ENCODE data around the gene PIGS. TPM values are rescaled to one million over a fixed set of nuclear protein-coding genes. Genes with fewer than 3 reads are reported as not detected.

Gene PIGS
- polyA plus RNA-seq, 3 donors, result 59.4 to 87.5 (median 84.9) TPM

DNA sequence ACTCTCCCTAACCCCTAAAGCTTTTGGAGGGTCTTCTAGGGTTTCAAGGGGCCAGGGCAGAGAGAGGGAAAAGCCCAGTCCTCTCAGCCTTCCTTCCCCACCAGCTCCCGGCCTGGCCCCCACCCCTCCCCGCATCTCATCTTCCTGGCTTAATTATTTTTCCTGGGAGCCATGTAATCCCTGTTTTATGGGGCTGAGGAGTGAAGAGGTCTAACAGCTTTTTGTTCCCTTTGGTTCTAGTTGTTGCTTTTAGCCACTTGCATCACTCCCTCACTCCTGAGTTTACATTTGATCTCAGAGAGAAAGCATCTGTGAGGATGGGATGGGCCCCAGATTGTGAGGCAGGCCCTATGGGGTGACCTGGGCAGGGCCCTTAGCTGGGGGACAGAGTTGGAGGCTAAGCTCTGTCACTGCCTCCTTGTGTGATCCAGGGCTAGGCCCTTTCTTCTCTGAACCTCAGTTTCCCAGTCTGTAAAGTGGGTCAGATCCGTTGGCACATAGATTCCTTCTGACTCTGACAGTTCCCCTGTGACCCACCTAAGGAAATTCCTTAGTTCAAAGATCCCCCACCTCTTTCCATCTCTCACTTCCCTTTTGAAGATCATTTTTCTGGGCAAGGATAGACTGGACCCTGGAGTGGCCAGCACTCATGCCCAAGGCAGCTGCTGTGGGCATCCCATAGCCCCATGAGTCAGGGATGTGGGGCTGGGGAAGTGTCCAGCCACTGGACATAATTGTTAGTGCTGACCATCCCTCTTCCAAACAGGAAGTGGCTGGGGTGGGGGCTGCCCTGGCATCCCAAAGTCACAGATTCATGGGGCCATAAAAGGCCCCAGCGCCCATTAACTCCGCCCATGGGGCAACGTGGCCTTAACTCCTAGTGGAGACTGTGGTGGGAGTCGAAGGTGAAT is 39.0 kb downstream of the PIGS start:
- Histone ChIP-seq H3K9me3 (replicated peaks in 1 of 2; ENCODE audit: control insufficient read depth in 1 of 2, insufficient read depth in 1 of 2, low read length in 2 of 2) (no peaks in the 10 kb centered on the region), H2AFZ (ENCODE audit: insufficient read depth, low read depth, low read length, poor library complexity, severe bottlenecking) (no peak overlapping the region), H3K4me1 (ENCODE audit: control insufficient read depth in 1 of 2, insufficient read depth in 2 of 2, low read length in 2 of 2) (no peaks in the 10 kb centered on the region), H3K79me2 (ENCODE audit: insufficient read depth, low read length) (no peaks in the 10 kb centered on the region), H3K9ac (ENCODE audit: insufficient read depth, low read length, poor library complexity, severe bottlenecking) (no peak overlapping the region), H3K4me3 (replicated peaks in 1 of 3; ENCODE audit: low read depth in 2 of 3, low read length in 3 of 3) (no peak overlapping the region), H4K20me1 (ENCODE audit: insufficient read depth, low read length) (no peaks in the 10 kb centered on the region), H3K36me3 (replicated peaks in 1 of 2; ENCODE audit: control insufficient read depth in 1 of 2, insufficient read depth in 2 of 2, low read length in 2 of 2) (no peaks in the 10 kb centered on the region), H3K4me2 (replicated peaks; ENCODE audit: extremely low read depth, low read length, poor library complexity, severe bottlenecking) (no peak overlapping the region), H3K27ac (ENCODE audit: low read depth in 1 of 2, low read length in 2 of 2) (no peak overlapping the region), H3K27me3 (ENCODE audit: control insufficient read depth in 2 of 2, insufficient read depth in 2 of 2, low read length in 2 of 2) (no peaks in the 10 kb centered on the region)
- 95% methylated on average over 5 of the region's 7 CpGs for WGBS (ENCODE audit: insufficient coverage)
- DNase-seq, result no peak
- intact Hi-C loops (cut with micrococcal nuclease), result no loop called here
- no peaks in the 10 kb centered on the region for H3K4me1 Mint-ChIP-seq
- H3K9me3 Mint-ChIP-seq, result no peaks in the 10 kb centered on the region
- H3K4me3 Mint-ChIP-seq, result no peak overlapping the region
- no peak overlapping the region for H3K27ac Mint-ChIP-seq
- TF ChIP-seq, protein P1, sequence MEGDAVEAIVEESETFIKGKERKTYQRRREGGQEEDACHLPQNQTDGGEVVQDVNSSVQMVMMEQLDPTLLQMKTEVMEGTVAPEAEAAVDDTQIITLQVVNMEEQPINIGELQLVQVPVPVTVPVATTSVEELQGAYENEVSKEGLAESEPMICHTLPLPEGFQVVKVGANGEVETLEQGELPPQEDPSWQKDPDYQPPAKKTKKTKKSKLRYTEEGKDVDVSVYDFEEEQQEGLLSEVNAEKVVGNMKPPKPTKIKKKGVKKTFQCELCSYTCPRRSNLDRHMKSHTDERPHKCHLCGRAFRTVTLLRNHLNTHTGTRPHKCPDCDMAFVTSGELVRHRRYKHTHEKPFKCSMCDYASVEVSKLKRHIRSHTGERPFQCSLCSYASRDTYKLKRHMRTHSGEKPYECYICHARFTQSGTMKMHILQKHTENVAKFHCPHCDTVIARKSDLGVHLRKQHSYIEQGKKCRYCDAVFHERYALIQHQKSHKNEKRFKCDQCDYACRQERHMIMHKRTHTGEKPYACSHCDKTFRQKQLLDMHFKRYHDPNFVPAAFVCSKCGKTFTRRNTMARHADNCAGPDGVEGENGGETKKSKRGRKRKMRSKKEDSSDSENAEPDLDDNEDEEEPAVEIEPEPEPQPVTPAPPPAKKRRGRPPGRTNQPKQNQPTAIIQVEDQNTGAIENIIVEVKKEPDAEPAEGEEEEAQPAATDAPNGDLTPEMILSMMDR (IDR thresholded peaks at IDR 0.05), result no peak
- H3K36me3 Mint-ChIP-seq, result no peaks in the 10 kb centered on the region
- H3K27me3 Mint-ChIP-seq (ENCODE audit: low read depth in 3 of 3), result peaks cover 2 to 10% (median 5%) of the 10 kb centered on the region in 3 donors

DNA sequence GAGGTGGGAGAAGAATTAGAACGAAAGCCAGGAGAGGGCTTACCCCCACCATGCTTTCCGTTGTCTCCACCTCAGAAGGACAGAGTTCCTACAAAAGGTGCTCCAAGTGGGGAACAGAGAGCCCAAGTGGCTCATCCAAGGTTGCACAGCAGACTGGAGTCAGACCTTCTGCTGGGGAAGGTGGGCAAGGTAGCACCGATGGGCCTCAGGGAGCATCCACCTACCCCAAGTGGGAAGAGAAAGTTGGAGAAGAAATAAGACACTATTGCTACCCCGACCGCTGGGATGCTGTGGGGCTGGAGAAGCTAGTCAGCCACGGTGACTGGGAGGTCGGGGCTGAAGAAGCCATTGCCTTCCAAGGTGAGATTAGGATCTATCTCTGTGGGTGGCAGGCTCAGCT is 40.4 kb downstream of the PIGS start:
- Histone ChIP-seq H3K27me3 (ENCODE audit: control insufficient read depth in 2 of 2, insufficient read depth in 2 of 2, low read length in 2 of 2) (no peaks in the 10 kb centered on the region), H3K79me2 (ENCODE audit: insufficient read depth, low read length) (no peaks in the 10 kb centered on the region), H4K20me1 (ENCODE audit: insufficient read depth, low read length) (no peaks in the 10 kb centered on the region), H3K4me1 (ENCODE audit: control insufficient read depth in 1 of 2, insufficient read depth in 2 of 2, low read length in 2 of 2) (no peaks in the 10 kb centered on the region), H3K27ac (ENCODE audit: low read depth in 1 of 2, low read length in 2 of 2) (no peak overlapping the region), H3K4me2 (replicated peaks; ENCODE audit: extremely low read depth, low read length, poor library complexity, severe bottlenecking) (no peak overlapping the region), H3K4me3 (replicated peaks in 1 of 3; ENCODE audit: low read depth in 2 of 3, low read length in 3 of 3) (no peak overlapping the region), H2AFZ (ENCODE audit: insufficient read depth, low read depth, low read length, poor library complexity, severe bottlenecking) (no peak overlapping the region), H3K36me3 (replicated peaks in 1 of 2; ENCODE audit: control insufficient read depth in 1 of 2, insufficient read depth in 2 of 2, low read length in 2 of 2) (no peaks in the 10 kb centered on the region), H3K9me3 (replicated peaks in 1 of 2; ENCODE audit: control insufficient read depth in 1 of 2, insufficient read depth in 1 of 2, low read length in 2 of 2) (no peaks in the 10 kb centered on the region), H3K9ac (ENCODE audit: insufficient read depth, low read length, poor library complexity, severe bottlenecking) (no peak overlapping the region)
- TF ChIP-seq, protein P1 (IDR thresholded peaks at IDR 0.05), result no peak
- Mint-ChIP-seq H3K36me3 (no peaks in the 10 kb centered on the region), H3K4me3 (no peak overlapping the region), H3K27me3 (ENCODE audit: low read depth in 3 of 3) (peaks cover 2 to 8% (median 5%) of the 10 kb centered on the region in 3 donors), H3K9me3 (no peaks in the 10 kb centered on the region), H3K27ac (no peak overlapping the region), H3K4me1 (no peaks in the 10 kb centered on the region)
- WGBS (ENCODE audit: insufficient coverage), result 91% methylated on average over 6 of the region's 7 CpGs
- DNase-seq, result no peak
- intact Hi-C loops (cut with micrococcal nuclease), result no loop called here

Measured in CD14-positive monocyte (primary cell).